GM12878 (cell line): Measurements from ENCODE around the gene KITLG. TPM values are rescaled to one million over a fixed set of nuclear protein-coding genes. Genes with fewer than 3 reads are reported as not detected.

ENCODE experiments used
- ATAC-seq: fragments of 200-7000 bp; cut with Tn5 transposase; 3 replicates; pipeline ENCODE4 v1.9.1; 2020; ENCODE audit warnings: mild to moderate bottlenecking, moderate library complexity
- BruUV-seq: library from RNA; stranded (reverse); fragments of 400-500 nt; replicated peaks from 2 replicates; lab custom pipeline; 2021; lab: Mats Ljungman, UMichigan
- CTCF ChIA-PET: fragments of 300-600 bp; sonication (Branson Sonifier 250); formaldehyde crosslinking; extraction: SDS; loops from one replicate; lab custom pipeline; 2021; ENCODE audit warnings: inconsistent platforms; lab: Yijun Ruan, JAX
- POLR2A ChIA-PET: fragments of 350-600 bp; formaldehyde crosslinking; extraction: SDS; loops from one replicate; lab custom pipeline; 2021; ENCODE audit warnings: inconsistent platforms; lab: Charles Lee
- RAD21 ChIA-PET: fragments of 300-600 bp; sonication (Branson Sonifier 250); formaldehyde crosslinking; loops from one replicate; lab custom pipeline; 2023; ENCODE audit warnings: antibody characterized with exemption; ENCODE audit not compliant: unreplicated experiment; lab: Charles Lee
- SMC1A ChIA-PET: fragments of 300-600 bp; sonication (Branson Sonifier 250); formaldehyde crosslinking; loops from one replicate; lab custom pipeline; 2023; ENCODE audit not compliant: unreplicated experiment, uncharacterized antibody; lab: Charles Lee
- DNase-seq: peaks from one replicate; pipeline ENCODE4 v3.0.0-alpha.2; 2011; ENCODE audit warnings: low read depth, low spot score
- FAIRE-seq: peaks from 3 replicates; lab custom pipeline; 2011; peaks lifted over from hg19 to GRCh38; lab: Jason Lieb, UNC
- H2AFZ ChIP-seq: 2 replicates; pipeline ENCODE4 v1.6.0; 2011; ENCODE audit warnings: low read depth, low read length, control low read depth; ENCODE audit not compliant: control insufficient read depth
- H3K27ac ChIP-seq: 2 replicates; pipeline ENCODE4 v1.5.1; 2011; ENCODE audit warnings: control low read depth; ENCODE audit not compliant: control insufficient read depth, insufficient read depth
- H3K27me3 ChIP-seq, 2 experiments: replicated peaks in 1 of 2; 2 replicates each; pipeline versions ENCODE4 v1.6.0 to v1.6.1; 2011; ENCODE audit warnings: low read length in 1 of 2; ENCODE audit not compliant: control insufficient read depth in 2 of 2, insufficient read depth in 2 of 2
- H3K36me3 ChIP-seq, 2 experiments: 2 replicates each; pipeline ENCODE4 v1.5.1; 2011; ENCODE audit warnings: low read length in 1 of 2; ENCODE audit not compliant: control insufficient read depth in 2 of 2, insufficient read depth in 2 of 2
- H3K4me1 ChIP-seq: 2 replicates; pipeline ENCODE4 v1.6.1; 2011; ENCODE audit warnings: mild to moderate bottlenecking, low read length, moderate library complexity, mixed read lengths; ENCODE audit not compliant: control insufficient read depth, insufficient read depth
- H3K4me2 ChIP-seq: 2 replicates; pipeline ENCODE4 v1.6.0; 2011; ENCODE audit warnings: control low read depth; ENCODE audit not compliant: control insufficient read depth, insufficient read depth
- H3K4me3 ChIP-seq: fragments of 200-600 bp; sonication (generic); 2 replicates; pipeline ENCODE4 v1.5.1; 2016
- H3K79me2 ChIP-seq: 2 replicates; pipeline ENCODE4 v1.6.0; 2011; ENCODE audit warnings: low read length; ENCODE audit not compliant: control insufficient read depth, insufficient read depth
- H3K9ac ChIP-seq: 2 replicates; pipeline ENCODE4 v1.8.0; 2011; ENCODE audit warnings: low read length, control low read depth, mixed read lengths; ENCODE audit not compliant: control insufficient read depth, insufficient read depth
- H3K9me3 ChIP-seq: replicated peaks from 3 replicates; pipeline ENCODE4 v1.5.1; 2011; ENCODE audit warnings: mild to moderate bottlenecking, low read length; ENCODE audit not compliant: control insufficient read depth, insufficient read depth
- H4K20me1 ChIP-seq: 2 replicates; pipeline ENCODE4 v1.6.0; 2011; ENCODE audit not compliant: control insufficient read depth, insufficient read depth
- CBX5 ChIP-seq: sonication (generic); IDR thresholded peaks from 2 replicates; pipeline ENCODE4 v1.6.1; 2016; ENCODE audit warnings: low read depth, moderate library complexity, mild to moderate bottlenecking, inconsistent platforms
- GABPA ChIP-seq: IDR thresholded peaks from 2 replicates; pipeline ENCODE4 v1.6.1; 2014; ENCODE audit warnings: antibody characterized with exemption, low read depth, mild to moderate bottlenecking, inconsistent platforms
- JUND ChIP-seq: IDR thresholded peaks from 2 replicates; pipeline ENCODE4 v1.6.1; 2012; ENCODE audit warnings: low read depth, mild to moderate bottlenecking, low read length, improper control_type of control experiment, moderate library complexity
- REST ChIP-seq: IDR thresholded peaks from 2 replicates; pipeline ENCODE4 v1.6.1; 2012; ENCODE audit warnings: mild to moderate bottlenecking, low read depth, low read length
- SP1 ChIP-seq: IDR thresholded peaks from one replicate; pipeline ENCODE4 v1.6.1; 2011; ENCODE audit warnings: low read depth, low read length
- SREBF2 ChIP-seq: IDR thresholded peaks from 2 replicates; pipeline ENCODE4 v1.6.1; 2012; ENCODE audit warnings: mild to moderate bottlenecking, low read length
- ZNF217 ChIP-seq: fragments of 450-650 bp; IDR thresholded peaks from 2 replicates; pipeline ENCODE4 v1.6.1; 2017; ENCODE audit warnings: antibody characterized with exemption, mild to moderate bottlenecking
- WGBS: methylation state at CpG from one replicate; pipeline ENCODE4 v1.1.6; 2016; ENCODE audit warnings: low lambda C conversion rate; ENCODE audit not compliant: insufficient replicate concordance, insufficient coverage; ENCODE audit errors: missing lambda C conversion rate; 5-methylcytosine and 5-hydroxymethylcytosine counted together
- in situ Hi-C: fragments of 300-500 bp; cut with MboI; formaldehyde crosslinking; loops from 9 replicates; pipeline ENCODE4 v1.14.3; 2018; ENCODE audit warnings: mixed read lengths
- intact Hi-C: fragments of 100-400 bp; cut with micrococcal nuclease; formaldehyde crosslinking; loops from one replicate; pipeline ENCODE4 v1.14.2; 2022; ENCODE audit not compliant: unreplicated experiment
- polyA plus RNA-seq, 11 experiments: library from polyadenylated mRNA; depleted of rRNA in 4 of 11; unstranded in 6 of 11; stranded (reverse) in 5 of 11; fragments of >200 nt; fragmentation: Nextera tagmentation in 4 of 11; fragmentation: Illumina TruSeq in 1 of 11; extraction: Ambion mirVana in 4 of 11; extraction: Trizol in 1 of 11; gene quantifications; 1 replicate in 1 of 11; 2 replicates in 10 of 11; pipeline versions ENCODE4 v1.2.1 to v1.2.3, GENCODE V29; 2011 to 2016; ENCODE audit warnings: inconsistent platforms in 2 of 11, missing spikeins in 2 of 11, low read depth in 1 of 11
- total RNA-seq, 4 experiments: library from RNA; depleted of rRNA in 3 of 4; stranded (reverse); fragments of >200 nt in 3 of 4; fragmentation: Illumina TruSeq in 1 of 4; extraction: Trizol in 1 of 4; gene quantifications; 2 replicates each; pipeline versions ENCODE4 v1.2.1 to v1.2.3, GENCODE V29; 2013 to 2021
- TF ChIP-seq, protein P1 (sequence below): fragments of 450-650 bp; IDR thresholded peaks from 2 replicates; pipeline ENCODE4 v1.6.1; 2017; ENCODE audit warnings: mild to moderate bottlenecking, low read depth, inconsistent platforms; ENCODE audit not compliant: poor library complexity, severe bottlenecking

Gene KITLG
- total and polyA plus RNA-seq, 10 of the 15 experiments (the other 5 are each of a cell fraction or from before 2014, with no cell fraction given) = 0.02 to 0.51 (median 0.09) TPM; not detected in 1

- H3K9ac ChIP-seq = no peak overlapping the region
- no peak for TF ChIP-seq REST
- no peak for TF ChIP-seq JUND
- no peak for TF ChIP-seq SP1
- no peak for TF ChIP-seq CBX5
- no peak for TF ChIP-seq SREBF2
- TF ChIP-seq, protein P1, sequence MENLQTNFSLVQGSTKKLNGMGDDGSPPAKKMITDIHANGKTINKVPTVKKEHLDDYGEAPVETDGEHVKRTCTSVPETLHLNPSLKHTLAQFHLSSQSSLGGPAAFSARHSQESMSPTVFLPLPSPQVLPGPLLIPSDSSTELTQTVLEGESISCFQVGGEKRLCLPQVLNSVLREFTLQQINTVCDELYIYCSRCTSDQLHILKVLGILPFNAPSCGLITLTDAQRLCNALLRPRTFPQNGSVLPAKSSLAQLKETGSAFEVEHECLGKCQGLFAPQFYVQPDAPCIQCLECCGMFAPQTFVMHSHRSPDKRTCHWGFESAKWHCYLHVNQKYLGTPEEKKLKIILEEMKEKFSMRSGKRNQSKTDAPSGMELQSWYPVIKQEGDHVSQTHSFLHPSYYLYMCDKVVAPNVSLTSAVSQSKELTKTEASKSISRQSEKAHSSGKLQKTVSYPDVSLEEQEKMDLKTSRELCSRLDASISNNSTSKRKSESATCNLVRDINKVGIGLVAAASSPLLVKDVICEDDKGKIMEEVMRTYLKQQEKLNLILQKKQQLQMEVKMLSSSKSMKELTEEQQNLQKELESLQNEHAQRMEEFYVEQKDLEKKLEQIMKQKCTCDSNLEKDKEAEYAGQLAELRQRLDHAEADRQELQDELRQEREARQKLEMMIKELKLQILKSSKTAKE = no peak
- no peak for TF ChIP-seq GABPA
- TF ChIP-seq ZNF217 = no peak
- no peaks in the 10 kb centered on the region for H3K36me3 ChIP-seq
- in situ Hi-C loops (no loop called here), intact Hi-C loops (no loop called here)
- H3K27ac ChIP-seq = no peak overlapping the region
- ChIA-PET POLR2A (no interaction called here), CTCF (no interaction called here), SMC1A (interaction anchor here (0.5 to 0.8 kb wide), 2 partner anchors 421 to 522 kb away, joined by 3 read pairs; no protein-coding TSS in a partner anchor), RAD21 (no interaction called here)
- no peak overlapping the region for H3K4me2 ChIP-seq
- BruUV-seq = no TSS peak
- H3K4me1 ChIP-seq = no peaks in the 10 kb centered on the region
- H3K27me3 ChIP-seq = no peaks in the 10 kb centered on the region
- DNase-seq = no peak
- no peak for FAIRE-seq
- no peaks in the 10 kb centered on the region for H3K79me2 ChIP-seq
- no peaks in the 10 kb centered on the region for H3K9me3 ChIP-seq
- no peak overlapping the region for H3K4me3 ChIP-seq
- H4K20me1 ChIP-seq = no peaks in the 10 kb centered on the region
- H2AFZ ChIP-seq = no peak overlapping the region
- WGBS = 42% methylated on average over 4 of the region's 4 CpGs
- ATAC-seq = no peak
Observed at GRCh38 chr12:88471331-88472045, 108.8 kb downstream of the KITLG start.
